HG02623 (cell line): Measurements from ENCODE around the gene DOCK7.
"Not testable (repeated sequence)": the region's sequence is repeated elsewhere in the genome, so short reads cannot be mapped to it uniquely, and the experiment has no call there.

Experiments used
- ATAC-seq: cut with Tn5 transposase; IDR thresholded peaks from one replicate; pipeline ENCODE4 v1.9.1; 2021; ENCODE audit warnings: moderate library complexity; ENCODE audit not compliant: unreplicated experiment

Gene DOCK7

DNA sequence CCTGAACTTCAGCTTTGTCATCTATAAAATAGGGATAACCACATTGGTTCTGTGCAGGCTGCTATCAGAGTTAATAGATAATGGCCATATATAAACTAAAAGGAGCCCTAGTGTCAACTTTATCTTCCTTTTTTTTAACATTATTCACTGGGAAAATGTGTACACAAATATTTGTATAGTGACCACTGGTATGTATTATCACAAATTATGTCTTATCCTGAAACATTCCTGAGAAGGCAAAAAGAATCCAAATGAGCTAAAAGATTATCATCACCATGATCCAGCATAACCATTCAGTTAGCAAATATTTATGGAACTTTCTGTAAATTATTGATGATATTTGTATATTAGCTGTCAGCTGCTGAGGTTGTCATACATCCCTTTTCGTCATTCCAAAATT, 74.3 kb downstream of the DOCK7 start:
- ATAC-seq = no peak

DNA sequence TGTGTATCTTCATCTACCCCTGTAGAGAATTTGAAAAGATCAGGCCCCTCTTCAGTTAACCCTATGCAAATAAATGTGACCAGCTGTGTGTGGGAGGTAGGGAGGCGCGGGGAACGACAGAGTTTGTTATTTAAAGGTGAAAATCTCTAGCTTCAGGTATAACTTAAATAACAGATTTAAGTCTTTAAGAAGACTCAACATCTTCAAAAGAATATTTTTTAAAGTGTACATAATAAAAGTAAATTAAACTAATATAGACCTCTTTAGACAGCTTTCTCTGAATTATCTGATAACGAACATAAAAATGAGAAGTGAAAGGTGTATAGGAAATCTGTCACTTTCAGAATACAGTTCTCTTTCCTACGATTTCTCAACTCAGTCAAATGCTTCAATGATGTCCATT, 74.9 kb downstream of the DOCK7 start:
- peak; percentile 91 for ATAC-seq

- no peak for ATAC-seq
These were observed 75.4 kb downstream of the DOCK7 start for GRCh38 chr1:62612770-62613169.

GRCh38 chr1:62610588-62610987, 77.6 kb downstream of the DOCK7 start:
- not testable (repeated sequence) for ATAC-seq

DNA sequence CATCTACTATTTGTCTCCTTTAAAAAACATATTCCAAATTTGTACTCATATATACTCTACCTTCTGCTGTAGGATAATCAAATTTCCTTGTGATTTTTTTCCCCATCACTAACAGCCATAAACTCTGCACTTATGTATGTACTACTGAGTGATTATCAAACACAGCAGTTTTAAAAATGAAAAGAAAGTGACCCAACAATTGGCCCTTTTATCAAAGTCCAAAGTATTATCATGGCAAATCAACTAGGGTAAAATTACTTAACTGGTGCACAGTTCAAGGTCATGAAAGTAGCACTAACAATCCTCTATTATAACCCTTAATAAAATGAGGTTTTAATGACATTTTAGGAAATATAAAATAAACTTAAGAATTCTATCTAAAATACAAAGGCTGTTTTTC, 79.3 kb downstream of the DOCK7 start:
- ATAC-seq = no peak

DNA sequence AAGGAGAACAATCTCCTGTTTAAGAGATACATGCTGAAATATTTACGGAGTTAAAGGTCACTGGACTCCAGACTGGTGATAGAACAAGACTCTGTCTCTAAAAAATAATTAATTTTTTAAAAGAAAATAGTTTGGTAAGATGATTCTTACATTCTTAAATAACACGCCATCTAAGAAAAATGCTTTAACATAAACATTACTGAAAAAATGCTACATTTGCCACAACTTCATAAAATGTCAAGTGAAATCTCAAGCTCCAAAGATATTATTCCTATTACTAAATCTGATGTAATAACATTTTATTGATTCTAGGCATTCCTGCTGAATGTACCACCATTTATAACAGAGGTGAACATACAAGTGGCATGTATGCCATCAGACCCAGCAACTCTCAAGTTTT, 86.7 kb downstream of the DOCK7 start:
- no peak for ATAC-seq

DNA sequence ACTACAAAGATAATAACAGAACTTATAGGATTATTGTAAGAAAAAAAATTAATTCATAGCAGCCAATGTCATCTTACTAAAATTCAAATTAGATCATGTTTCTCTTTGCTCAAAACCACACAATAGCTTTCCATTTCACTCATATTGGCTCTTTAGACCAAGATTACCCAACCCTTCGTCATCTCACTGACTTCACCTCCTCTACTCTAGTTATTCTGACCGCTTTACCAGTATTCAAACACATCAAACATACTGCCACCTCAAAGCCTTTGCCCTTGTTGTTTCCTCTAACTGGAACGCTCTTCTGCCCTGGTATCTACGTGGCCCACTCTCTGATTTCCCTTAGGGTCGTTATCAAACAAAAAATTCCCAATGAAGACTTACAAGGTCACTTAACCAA, 89.1 kb downstream of the DOCK7 start:
- no peak for ATAC-seq

DNA sequence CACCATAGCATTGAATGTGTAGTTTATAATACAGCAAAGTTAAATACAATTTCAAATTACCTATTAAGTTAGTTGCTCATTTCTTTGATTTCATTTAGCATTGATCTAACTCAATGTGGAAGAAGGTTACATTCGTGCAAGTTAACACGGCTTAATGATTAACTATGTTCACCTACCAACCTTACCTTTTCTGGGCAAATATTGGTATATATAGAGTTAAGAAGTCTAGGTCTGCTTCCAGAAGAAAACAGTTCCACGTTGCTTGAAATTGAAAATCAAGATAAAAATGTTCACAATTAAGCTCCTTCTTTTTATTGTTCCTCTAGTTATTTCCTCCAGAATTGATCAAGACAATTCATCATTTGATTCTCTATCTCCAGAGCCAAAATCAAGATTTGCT, 90.9 kb downstream of the DOCK7 start, which contains the start of gene ANGPTL3:
TSS of gene ANGPTL3 (plus strand) at position 240 of the 400 bp plus-strand sequence. CDS start at position 287, 47 bp downstream.
- ATAC-seq = no peak

DNA sequence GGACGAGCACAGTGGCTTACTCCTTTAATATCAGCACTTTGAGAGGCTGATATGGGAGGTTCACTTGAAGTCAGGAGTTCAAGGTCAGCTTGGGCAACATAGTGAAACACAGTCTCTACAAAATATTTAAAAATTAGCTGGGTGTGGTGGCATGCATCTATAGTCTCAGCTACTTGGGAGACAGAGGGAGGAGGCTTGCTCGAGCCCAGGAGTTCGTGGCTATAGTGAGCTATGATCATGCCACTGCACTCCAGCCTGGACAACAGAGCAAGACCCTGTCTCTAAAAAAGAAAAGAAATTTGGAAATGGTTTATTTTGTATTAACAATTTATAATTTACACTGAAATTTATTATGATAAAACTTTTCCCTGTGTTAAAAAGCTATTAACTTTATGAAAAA, 92.5 kb downstream of the DOCK7 start:
- no peak for ATAC-seq

DNA sequence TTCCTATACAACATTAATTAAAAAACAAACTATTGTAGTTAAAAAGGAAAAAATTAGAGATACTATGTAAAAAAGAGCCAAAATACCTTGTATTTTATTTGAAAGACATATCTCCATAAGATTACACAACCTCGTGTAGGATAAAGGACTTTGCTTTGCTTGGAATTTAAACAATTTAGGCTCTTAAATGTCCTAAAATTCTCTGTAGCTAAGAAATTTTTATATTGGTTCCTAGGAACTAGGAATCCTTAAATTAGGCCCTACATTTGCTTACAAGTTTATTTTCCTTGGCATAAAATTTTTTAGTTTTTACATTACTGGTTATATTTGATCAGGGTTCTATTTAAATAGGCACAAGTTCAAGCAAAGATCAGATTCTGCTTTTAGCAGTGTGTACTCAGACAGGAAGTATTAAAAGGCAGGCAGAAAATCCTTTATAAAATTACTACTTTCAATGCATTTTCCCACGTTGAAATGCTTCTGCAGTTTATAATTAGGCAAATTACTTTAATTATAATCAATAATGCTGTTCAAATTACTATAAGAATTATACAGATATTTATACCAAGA, 94.3 kb downstream of the DOCK7 start:
- no peak for ATAC-seq

DNA sequence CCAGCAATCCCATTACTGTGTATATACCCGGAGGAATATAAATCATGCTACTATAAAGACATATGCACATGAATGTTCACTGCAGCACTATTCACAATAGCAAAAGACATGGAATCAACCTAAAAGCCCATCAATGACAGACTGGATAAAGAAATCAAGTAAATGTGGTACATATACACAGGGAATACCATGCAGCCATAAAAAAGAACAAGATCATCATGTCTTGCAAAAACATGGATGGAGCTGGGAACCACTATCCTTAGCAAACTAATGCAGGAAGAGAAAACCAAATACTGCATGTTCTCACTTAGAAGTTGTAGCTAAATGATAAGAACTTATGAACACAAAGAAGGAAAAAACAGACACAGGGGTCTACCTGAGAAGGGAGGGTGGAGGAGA, 97.2 kb downstream of the DOCK7 start:
- ATAC-seq = no peak

- no peak for ATAC-seq
These were observed 97.8 kb downstream of the DOCK7 start for GRCh38 chr1:62590255-62590969.

DNA sequence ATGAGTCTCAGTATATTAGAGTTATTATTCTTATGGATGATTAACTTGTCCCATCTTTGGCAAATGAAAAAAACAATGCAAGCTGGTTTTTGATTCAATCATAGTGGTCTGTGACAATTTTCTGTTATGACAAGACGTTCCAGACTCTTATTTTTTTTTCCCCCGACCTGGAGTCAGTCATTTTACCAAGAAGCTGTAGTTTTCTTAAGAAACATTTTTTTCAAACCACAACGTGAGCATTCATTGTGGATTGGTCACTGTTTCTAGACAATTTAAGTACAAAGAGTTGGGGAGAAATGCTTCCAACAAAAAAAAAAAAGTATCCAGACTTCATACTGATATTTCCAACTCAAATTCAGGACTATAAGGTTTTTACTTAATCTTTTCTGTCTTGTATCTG, 98.9 kb downstream of the DOCK7 start:
- no peak for ATAC-seq

GRCh38 chr1:62588000-62588399, 100.2 kb downstream of the DOCK7 start:
- no peak for ATAC-seq

DNA sequence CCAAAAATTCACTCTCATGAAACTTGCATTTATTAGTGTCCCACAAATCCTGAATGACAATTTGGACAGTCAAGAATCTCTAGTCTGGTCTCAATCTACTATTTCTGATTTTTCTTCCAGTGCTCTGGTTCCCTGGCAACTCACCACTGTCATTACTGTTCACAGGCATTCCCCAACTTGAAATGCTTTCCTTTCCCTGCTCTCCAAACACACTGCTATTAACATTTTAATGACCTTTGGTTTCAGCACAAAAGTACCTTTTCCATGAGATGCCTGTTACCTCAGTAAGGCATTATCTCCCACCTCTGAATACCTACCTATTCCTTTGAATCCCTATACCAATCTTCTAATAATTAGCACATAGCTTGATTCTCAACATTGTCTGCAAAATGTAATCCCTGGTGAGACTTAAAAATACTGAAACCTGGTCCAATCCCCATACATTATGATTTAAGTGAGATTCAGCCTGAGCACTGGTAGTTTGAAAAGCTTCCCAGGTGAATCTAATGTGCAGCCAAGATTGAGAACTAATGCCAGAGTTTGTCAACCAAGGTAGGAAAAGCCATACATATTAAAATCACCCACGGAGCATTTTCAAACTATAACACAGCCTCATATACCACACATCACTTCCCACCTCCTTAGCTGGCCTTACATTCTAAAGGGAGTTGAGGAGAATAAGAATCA, 102.6 kb downstream of the DOCK7 start:
- ATAC-seq = no peak

GRCh38 chr1:62573675-62574074, 114.5 kb downstream of the DOCK7 start:
- no peak for ATAC-seq

DNA sequence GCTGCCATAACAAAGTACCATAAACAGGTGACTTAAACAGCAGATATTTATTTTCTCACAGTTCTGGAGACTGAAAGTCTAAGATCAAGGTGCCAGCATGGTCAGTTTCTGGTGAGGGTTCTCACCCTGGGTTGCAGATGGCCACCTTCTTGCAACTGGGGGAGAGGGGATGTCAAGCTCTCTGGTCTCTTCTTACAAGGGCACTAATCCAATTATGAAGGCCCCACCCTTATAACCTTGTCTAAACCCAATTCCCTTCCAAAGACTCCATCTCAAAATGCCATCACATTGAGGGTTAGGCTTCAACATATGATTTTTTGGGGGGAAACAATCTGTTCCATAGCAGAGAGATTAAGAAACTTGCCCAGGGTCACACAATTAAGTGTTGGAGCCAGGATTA, 115.7 kb downstream of the DOCK7 start:
- no peak for ATAC-seq

DNA sequence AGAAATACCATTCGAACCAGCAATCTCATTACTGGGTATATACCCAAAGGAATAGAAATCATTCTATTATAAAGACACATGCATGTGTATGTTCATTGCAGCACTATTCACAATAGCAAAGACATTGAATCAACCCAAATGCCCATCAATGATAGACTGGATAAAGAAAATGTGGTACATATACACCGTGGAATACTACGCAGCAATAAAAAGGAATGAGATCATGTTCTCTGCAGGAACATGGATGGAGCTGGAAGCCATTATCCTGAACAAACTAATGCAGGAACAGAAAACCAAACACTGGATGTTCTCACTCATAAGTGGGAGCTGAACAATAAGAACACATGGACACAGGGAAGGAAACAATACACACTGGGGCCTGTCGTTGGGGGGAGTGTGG, 116.7 kb downstream of the DOCK7 start:
- ATAC-seq = not testable (repeated sequence)

- not testable (repeated sequence) for ATAC-seq
These were observed 120.3 kb downstream of the DOCK7 start for GRCh38 chr1:62567926-62568325.

GRCh38 chr1:62567182-62567581, 121.0 kb downstream of the DOCK7 start:
- not testable (repeated sequence) for ATAC-seq

DNA sequence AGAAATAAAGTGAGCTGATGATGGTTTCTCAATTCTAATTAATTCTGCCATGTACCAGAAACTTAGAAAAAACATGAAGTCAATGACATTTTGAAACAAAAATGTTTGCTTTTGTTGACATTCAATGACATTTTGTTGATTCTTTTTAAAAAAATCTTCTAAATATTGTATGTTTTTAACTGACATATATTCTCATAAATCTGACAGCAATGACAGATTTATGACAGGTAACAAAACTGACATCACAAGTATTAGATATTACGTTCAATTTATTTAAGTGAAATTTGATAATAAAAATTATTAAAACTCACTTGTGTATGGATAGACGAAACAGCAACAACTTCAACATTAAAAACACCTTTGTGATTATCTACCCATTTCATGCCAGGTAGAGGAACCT, 126.9 kb downstream of the DOCK7 start:
- no peak for ATAC-seq

- ATAC-seq = no peak
These were observed 143.6 kb downstream of the DOCK7 start for GRCh38 chr1:62544570-62544969.
